WTC11 (cell line): ENCODE measurements around the gene ERMAP.

Experiments used
- TF ChIP-seq, protein P1 (sequence below): fragments of 200-600 bp; IDR thresholded peaks from 2 replicates; pipeline ENCODE4 v1.8.0; 2022; ENCODE audit warnings: antibody characterized with exemption
- TF ChIP-seq, protein P2 (sequence below): sonication (generic); formaldehyde crosslinking; IDR thresholded peaks from 2 replicates; pipeline ENCODE4 v1.8.0; 2022; ENCODE audit warnings: mild to moderate bottlenecking, missing genetic modification reagents

- TF ChIP-seq, protein P1, sequence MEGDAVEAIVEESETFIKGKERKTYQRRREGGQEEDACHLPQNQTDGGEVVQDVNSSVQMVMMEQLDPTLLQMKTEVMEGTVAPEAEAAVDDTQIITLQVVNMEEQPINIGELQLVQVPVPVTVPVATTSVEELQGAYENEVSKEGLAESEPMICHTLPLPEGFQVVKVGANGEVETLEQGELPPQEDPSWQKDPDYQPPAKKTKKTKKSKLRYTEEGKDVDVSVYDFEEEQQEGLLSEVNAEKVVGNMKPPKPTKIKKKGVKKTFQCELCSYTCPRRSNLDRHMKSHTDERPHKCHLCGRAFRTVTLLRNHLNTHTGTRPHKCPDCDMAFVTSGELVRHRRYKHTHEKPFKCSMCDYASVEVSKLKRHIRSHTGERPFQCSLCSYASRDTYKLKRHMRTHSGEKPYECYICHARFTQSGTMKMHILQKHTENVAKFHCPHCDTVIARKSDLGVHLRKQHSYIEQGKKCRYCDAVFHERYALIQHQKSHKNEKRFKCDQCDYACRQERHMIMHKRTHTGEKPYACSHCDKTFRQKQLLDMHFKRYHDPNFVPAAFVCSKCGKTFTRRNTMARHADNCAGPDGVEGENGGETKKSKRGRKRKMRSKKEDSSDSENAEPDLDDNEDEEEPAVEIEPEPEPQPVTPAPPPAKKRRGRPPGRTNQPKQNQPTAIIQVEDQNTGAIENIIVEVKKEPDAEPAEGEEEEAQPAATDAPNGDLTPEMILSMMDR: no peak
- TF ChIP-seq, protein P2, sequence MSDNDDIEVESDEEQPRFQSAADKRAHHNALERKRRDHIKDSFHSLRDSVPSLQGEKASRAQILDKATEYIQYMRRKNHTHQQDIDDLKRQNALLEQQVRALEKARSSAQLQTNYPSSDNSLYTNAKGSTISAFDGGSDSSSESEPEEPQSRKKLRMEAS (CRISPR knock-in tag): no peak
Observed at GRCh38 chr1:42779725-42780124, 37.2 kb upstream of the ERMAP start.
